ENCODE data around the gene CAPN9. TPM values are rescaled to one million over a fixed set of nuclear protein-coding genes. Genes with fewer than 3 reads are reported as not detected.
"Not testable (repeated sequence)": the region's sequence is repeated elsewhere in the genome, so short reads cannot be mapped to it uniquely, and the experiment has no call there.

Gene CAPN9
- total RNA-seq = 6.4 and 8.7 TPM in 2 replicates
- long read RNA-seq, partial matches to known transcripts = 19 of 35 reads
- long read RNA-seq, other reads (novel, unspliced or antisense) = 16 of 35 reads

GRCh38 chr1:230747127-230747730 lies at the start of gene CAPN9:
Gene CAPN9, plus strand, starts transcription at chr1:230747388. Its CDS starts 109 bp downstream, at chr1:230747497.
- no peak for DNase-seq (ENCODE audit: low spot score, unreplicated experiment)
- no peak for TF ChIP-seq CTCF (IDR thresholded peaks at IDR 0.05; ENCODE audit: unreplicated experiment)
- Mint-ChIP-seq H3K36me3 (ENCODE audit: insufficient read depth) (no peaks in the 10 kb centered on the region), H3K27ac (peak within 1 kb of the TSS; percentile 84), H3K4me3 (ENCODE audit: low read depth) (no peak within 1 kb of the TSS), H3K9me3 (ENCODE audit: low read depth) (no peaks in the 10 kb centered on the region), H3K27me3 (no peaks in the 10 kb centered on the region), H3K4me1 (ENCODE audit: low read depth) (peaks cover 62% of the 10 kb centered on the region)

- H3K27me3 Mint-ChIP-seq = no peaks in the 10 kb centered on the region
- TF ChIP-seq CTCF (IDR thresholded peaks at IDR 0.05; ENCODE audit: unreplicated experiment) = peak; percentile 10
- H3K36me3 Mint-ChIP-seq (ENCODE audit: insufficient read depth) = peaks cover 2% of the 10 kb centered on the region
- peak overlapping the region; percentile 15 for H3K27ac Mint-ChIP-seq
- DNase-seq (ENCODE audit: low spot score, unreplicated experiment) = no peak
- peaks cover 10% of the 10 kb centered on the region for H3K4me1 Mint-ChIP-seq (ENCODE audit: low read depth)
- H3K9me3 Mint-ChIP-seq (ENCODE audit: low read depth) = no peaks in the 10 kb centered on the region
- no peak overlapping the region for H3K4me3 Mint-ChIP-seq (ENCODE audit: low read depth)
Measured at GRCh38 chr1:230698130-230698529, 49.1 kb upstream of the CAPN9 start.

- not testable (repeated sequence) for H3K27ac Mint-ChIP-seq; H3K9me3 Mint-ChIP-seq (ENCODE audit: low read depth); H3K27me3 Mint-ChIP-seq; DNase-seq (ENCODE audit: low spot score, unreplicated experiment); H3K4me3 Mint-ChIP-seq (ENCODE audit: low read depth); H3K36me3 Mint-ChIP-seq (ENCODE audit: insufficient read depth)
- peaks cover 10% of the 10 kb centered on the region for H3K4me1 Mint-ChIP-seq (ENCODE audit: low read depth)
Measured at GRCh38 chr1:230698964-230699363, 48.2 kb upstream of the CAPN9 start.

- DNase-seq (ENCODE audit: low spot score, unreplicated experiment) = no peak
- H3K9me3 Mint-ChIP-seq (ENCODE audit: low read depth) = no peaks in the 10 kb centered on the region
- H3K27ac Mint-ChIP-seq = no peak overlapping the region
- H3K4me3 Mint-ChIP-seq (ENCODE audit: low read depth) = no peak overlapping the region
- H3K36me3 Mint-ChIP-seq (ENCODE audit: insufficient read depth) = peaks cover 2% of the 10 kb centered on the region
- no peak for TF ChIP-seq CTCF (IDR thresholded peaks at IDR 0.05; ENCODE audit: unreplicated experiment)
- H3K4me1 Mint-ChIP-seq (ENCODE audit: low read depth) = peaks cover 10% of the 10 kb centered on the region
- H3K27me3 Mint-ChIP-seq = no peaks in the 10 kb centered on the region
Measured at GRCh38 chr1:230699716-230700115, 47.5 kb upstream of the CAPN9 start.

- DNase-seq (ENCODE audit: low spot score, unreplicated experiment) = no peak
- TF ChIP-seq CTCF (IDR thresholded peaks at IDR 0.05; ENCODE audit: unreplicated experiment) = no peak
- no peaks in the 10 kb centered on the region for H3K9me3 Mint-ChIP-seq (ENCODE audit: low read depth)
- no peaks in the 10 kb centered on the region for H3K27me3 Mint-ChIP-seq
- peaks cover 10% of the 10 kb centered on the region for H3K4me1 Mint-ChIP-seq (ENCODE audit: low read depth)
- no peak overlapping the region for H3K4me3 Mint-ChIP-seq (ENCODE audit: low read depth)
- H3K36me3 Mint-ChIP-seq (ENCODE audit: insufficient read depth) = peaks cover 2% of the 10 kb centered on the region
- H3K27ac Mint-ChIP-seq = no peak overlapping the region
Measured at GRCh38 chr1:230700132-230700531, 47.1 kb upstream of the CAPN9 start.

GRCh38 chr1:230701434-230701833 lies 45.8 kb upstream of the CAPN9 start:
- Mint-ChIP-seq H3K36me3 (ENCODE audit: insufficient read depth) (peaks cover 2% of the 10 kb centered on the region), H3K4me1 (ENCODE audit: low read depth) (peaks cover 10% of the 10 kb centered on the region), H3K4me3 (ENCODE audit: low read depth) (no peak overlapping the region), H3K27ac (peak overlapping the region; percentile 38), H3K9me3 (ENCODE audit: low read depth) (no peaks in the 10 kb centered on the region), H3K27me3 (no peaks in the 10 kb centered on the region)
- DNase-seq (ENCODE audit: low spot score, unreplicated experiment) = no peak
- no peak for TF ChIP-seq CTCF (IDR thresholded peaks at IDR 0.05; ENCODE audit: unreplicated experiment)
